ENCODE data around the gene ATP12A. TPM values are rescaled to one million over a fixed set of nuclear protein-coding genes. Genes with fewer than 3 reads are reported as not detected.

Gene ATP12A
- total RNA-seq = not detected in 2 replicates

DNA sequence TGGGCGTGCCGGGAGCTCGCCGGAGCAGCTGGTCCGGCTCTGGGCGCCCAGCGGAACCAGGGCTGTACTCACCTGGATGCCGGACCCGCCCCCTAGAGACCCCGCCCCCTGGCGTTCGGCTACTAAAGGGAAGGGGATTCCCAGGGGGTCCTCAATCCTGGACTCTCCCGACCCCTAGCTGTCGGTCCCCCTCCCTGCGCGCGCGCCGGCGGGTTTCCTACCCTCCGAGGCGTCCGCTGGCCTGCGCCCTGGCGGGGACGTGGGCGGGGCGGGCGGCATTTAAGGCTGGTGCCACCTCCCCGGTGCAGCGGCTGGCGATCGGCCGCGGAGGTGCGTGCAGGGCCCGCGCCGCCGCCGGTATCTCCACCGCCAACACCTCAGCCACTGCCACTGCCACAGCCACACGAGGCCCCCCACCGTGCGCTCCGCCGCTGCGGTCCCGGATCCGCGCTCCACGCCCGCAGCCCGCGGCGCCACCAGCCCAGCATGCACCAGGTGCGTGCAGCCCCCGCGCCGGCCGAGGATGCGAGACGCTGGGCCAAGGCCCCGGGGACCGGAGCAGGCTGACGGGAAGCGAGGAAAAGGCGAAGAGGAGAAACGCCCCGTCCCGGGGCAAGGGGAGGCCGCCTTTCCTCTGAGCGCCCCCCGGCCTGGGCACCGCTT, at the start of gene ATP12A:
Gene ATP12A (plus strand): TSS at position 151 of the 663 bp plus-strand sequence. CDS start 336 bp downstream, at position 487.

Small RNAs within 50 kb of the gene (small RNA-seq; reads per million reads assigned to genes)
- gene RNY1P7 = not detected

Other genes starting within 250 kb of the ATP12A start
- gene PARP4, start 167.6 kb upstream of the ATP12A start, total RNA-seq = 117 and 123 TPM in 2 replicates
- not detected in 2 replicates for gene RNF17, start 83.8 kb downstream of the ATP12A start, total RNA-seq

Measured in thoracic aorta endothelial cell (primary cell).